IPS-18c (cell line): ENCODE measurements around the gene FADD.

Experiments
- H3K4me3 ChIP-seq: 2 replicates; pipeline ENCODE4 v1.7.0; 2013; ENCODE audit warnings: low read depth, mild to moderate bottlenecking, low read length, moderate library complexity; ENCODE audit not compliant: insufficient read depth
- H3K9me3 ChIP-seq: one replicate; pipeline ENCODE4 v1.6.1; 2013; ENCODE audit warnings: mild to moderate bottlenecking, low read length, moderate library complexity; ENCODE audit not compliant: control insufficient read depth, insufficient read depth

Gene FADD

DNA sequence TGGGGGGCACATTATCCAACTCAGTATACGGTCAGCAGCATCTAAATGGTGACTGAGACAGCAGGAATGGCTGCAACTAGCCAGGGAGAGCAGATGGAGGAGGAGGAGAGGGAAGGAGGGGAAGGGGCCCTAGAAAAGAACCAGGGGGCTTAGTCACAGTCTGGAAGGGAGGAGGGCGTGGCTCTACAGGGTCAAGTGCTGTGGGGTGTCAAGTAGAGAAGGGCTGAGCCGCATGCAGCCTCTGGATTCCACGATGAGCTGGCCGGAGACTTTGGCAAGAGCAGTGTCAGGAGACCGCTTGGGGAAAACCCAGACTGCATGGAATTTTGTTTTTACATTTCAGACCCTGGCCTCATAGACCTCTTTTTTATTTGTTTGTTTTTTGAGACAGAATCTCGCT, 41.6 kb downstream of the FADD start:
- Histone ChIP-seq H3K9me3 (no peaks in the 10 kb centered on the region), H3K4me3 (no peak overlapping the region)

DNA sequence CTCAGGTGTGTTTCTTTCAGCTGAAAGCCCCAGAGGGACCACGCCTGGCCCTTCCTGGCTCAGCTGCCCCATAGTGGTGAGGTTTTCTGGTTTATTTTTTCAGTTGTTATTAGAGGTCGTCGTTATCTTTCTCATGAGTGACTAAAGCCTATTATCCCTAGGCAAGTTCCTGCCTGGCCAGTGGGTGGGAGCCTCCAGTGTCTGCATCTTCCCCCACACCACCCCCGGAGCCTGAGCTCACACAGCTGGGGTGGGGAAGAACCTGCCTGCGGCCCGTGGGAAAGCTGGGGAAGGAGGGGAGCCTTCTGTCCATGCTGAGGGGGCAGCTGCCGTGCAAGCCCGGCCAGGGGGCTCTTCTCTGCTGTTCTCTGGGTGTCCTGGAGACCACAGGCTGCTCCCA, 43.1 kb downstream of the FADD start:
- H3K9me3 ChIP-seq: no peaks in the 10 kb centered on the region
- no peak overlapping the region for H3K4me3 ChIP-seq

DNA sequence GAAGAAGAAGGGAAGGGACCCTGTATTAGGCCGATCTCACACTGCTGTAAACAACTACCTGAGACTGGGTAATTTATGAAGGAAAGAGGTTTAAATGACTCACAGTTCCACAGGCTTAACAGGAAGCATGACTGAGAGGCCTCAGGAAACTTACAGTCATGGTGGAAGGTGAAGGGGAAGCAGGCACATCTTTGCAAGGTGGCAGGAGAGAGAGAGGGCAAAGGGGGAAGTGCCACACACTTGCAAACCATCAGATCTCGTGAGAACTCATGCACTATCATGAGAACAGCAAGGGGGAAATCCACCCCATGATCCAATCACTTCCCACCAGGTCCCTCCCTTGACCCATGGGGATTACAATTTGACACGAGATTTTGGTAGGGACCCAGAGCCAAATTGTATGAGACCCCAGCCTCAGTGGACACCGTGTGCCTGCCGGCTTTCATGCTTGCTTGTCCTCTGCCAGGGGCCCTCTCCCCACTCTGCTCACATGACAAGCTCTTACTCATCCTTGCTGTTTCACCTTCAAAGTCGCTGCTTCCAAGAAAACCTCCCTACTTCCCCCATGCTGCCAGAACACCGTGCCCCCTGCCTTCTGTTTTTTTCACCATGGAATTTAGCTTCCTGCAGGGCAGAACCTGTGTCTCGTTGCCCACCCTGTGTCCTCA, 44.1 kb downstream of the FADD start:
- H3K9me3 ChIP-seq: no peaks in the 10 kb centered on the region
- H3K4me3 ChIP-seq: no peak overlapping the region

DNA sequence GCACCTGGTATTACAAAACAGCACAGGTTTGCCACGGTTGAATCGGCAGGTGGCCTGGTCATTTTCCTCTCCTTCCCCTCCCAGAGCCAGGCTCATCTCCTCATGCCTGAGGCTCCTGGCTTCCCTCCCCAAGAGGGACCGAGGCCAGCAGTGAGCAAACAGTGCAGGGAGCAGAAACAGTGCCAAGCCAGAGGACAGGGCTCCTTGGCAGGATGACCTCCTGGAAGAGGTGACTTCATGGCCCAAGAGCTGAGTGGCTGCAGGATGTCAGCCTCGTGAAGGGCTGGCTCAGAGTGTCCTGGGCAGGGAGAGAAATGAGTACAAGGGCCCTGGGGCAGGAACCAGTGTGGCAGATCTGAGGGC, 44.6 kb downstream of the FADD start:
- no peak overlapping the region for H3K4me3 ChIP-seq

DNA sequence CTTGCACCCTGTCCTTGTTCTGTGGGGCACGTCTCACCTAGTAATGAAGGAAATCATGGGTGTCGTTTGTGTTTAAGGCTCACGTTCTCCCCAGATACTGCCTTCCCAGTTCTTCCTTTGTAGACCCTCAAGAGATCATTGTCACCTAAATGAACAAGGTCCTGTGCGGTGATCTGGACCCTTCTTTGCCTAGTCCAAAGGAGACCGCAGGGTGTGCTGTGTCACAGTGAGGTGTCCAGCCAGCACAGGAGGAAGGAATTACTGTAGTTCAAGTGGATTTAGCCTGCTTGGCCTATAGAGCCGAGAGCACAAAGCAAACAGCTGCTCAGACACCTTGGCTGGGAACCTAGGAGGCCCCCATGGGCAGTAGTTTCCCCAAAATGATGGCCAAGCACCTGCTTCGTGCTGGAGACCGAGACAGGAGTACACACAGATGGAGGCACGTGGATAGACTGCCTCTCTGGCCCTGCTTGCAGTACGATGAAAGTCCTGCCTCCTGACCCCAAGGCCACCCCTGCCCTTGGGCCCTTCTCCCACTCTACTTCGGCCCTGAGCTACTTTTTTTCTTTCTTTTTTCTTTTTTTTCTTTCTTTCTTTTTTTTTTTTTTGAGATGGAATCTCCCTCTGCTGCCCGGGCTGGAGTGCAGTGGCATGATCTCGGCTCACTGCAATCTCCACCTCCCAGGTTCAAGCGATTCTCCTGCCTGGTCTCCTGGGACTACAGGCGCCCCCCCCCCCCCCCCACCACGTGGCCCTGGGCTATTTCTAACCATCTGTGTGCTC, 48.0 kb downstream of the FADD start:
- no peak overlapping the region for H3K4me3 ChIP-seq

More for the DNA sequence above, 44.6 kb downstream of the FADD start:
- H3K9me3 ChIP-seq: no peaks in the 10 kb centered on the region

DNA sequence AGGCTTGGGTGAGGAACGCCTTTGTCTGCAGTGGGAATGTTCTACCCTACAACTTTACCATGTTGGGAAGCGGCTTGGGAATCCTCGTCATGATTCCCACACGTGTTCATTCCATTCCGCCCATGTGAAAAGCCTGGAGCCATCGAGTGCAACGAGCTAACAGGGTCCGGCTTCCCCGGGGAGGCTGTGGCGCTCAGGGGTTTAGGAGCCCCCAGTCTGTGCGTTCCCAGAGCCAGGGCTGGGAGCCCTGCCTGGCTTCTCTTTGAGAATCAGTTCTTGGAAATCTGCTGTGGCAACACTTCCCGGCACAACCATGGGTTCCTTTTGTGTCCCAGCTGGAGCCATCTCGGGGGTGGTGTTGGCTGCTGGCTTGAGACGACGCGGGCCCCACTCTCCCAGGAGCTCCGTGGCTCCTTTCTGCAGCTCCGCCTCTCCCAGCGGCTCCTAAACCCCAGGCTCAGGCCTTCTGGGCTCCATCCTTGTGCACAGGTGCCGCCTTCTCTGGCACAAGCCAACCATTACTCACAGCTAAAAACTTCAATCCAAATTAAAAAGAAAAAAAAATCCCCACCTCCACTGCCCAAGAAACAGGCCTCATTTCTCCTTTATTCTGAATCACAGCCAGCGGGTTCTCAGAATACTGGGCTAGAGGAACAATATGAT, 48.7 kb downstream of the FADD start:
- no peaks in the 10 kb centered on the region for H3K9me3 ChIP-seq
- no peak overlapping the region for H3K4me3 ChIP-seq

More for the DNA sequence above, 48.0 kb downstream of the FADD start:
- no peaks in the 10 kb centered on the region for H3K9me3 ChIP-seq

DNA sequence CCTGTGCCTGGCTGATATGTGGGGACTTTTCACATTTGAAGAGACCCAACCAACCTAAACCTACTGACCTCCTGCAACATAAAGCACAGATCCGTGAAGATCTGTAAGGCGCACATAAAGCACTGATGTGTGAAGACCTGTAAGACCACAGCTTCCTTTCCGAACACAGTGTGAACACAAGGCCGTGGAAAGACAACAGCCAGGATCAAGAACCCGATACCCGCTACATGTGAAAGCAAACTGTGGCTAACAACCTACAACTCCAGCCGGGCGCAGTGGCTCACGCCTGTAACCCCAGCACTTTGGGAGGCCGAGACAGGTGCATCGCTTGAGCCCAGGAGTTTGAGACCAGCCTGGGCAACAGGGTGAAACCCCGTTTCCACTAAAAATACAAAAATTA, 49.7 kb downstream of the FADD start:
- no peaks in the 10 kb centered on the region for H3K9me3 ChIP-seq

DNA sequence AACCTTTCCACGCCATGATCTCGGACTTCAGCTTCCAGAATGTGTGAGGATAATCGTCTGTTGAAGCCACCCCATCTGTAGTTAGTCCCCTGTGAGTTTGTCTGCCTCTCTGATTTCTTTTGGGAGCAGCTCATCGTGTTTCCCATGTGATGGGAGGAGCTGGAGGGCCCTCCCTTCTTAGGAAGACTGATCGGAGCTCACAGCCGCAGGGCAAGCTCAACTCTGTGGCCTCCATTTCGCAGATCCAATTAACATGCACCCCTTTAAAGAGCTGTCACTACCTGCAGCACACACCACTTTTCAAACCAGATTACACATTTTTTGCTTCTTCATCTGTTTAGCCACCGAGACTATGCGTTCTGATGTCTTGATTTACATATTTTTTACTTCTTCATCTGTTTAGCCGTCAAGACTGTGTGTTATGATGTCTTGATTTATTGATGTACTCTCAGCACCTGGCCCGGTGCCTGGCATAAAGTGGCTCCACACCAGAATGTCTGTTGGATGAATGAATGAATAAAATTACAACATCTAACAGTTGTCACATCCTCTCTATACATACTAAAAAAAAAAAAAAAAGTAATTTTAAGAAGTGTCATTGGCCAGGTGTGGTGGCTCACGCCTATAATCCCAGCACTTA, 52.5 kb downstream of the FADD start:
- H3K4me3 ChIP-seq: no peak overlapping the region
- no peaks in the 10 kb centered on the region for H3K9me3 ChIP-seq

More for the DNA sequence above, 49.7 kb downstream of the FADD start:
- H3K4me3 ChIP-seq: no peak overlapping the region
